ENCODE data around the gene RANBP3L. TPM values are rescaled to one million over a fixed set of nuclear protein-coding genes. Genes with fewer than 3 reads are reported as not detected.

The RANBP3L gene
- polyA plus RNA-seq, 2 of the 4 experiments (the other 2 are of a cell fraction) = not detected

DNA sequence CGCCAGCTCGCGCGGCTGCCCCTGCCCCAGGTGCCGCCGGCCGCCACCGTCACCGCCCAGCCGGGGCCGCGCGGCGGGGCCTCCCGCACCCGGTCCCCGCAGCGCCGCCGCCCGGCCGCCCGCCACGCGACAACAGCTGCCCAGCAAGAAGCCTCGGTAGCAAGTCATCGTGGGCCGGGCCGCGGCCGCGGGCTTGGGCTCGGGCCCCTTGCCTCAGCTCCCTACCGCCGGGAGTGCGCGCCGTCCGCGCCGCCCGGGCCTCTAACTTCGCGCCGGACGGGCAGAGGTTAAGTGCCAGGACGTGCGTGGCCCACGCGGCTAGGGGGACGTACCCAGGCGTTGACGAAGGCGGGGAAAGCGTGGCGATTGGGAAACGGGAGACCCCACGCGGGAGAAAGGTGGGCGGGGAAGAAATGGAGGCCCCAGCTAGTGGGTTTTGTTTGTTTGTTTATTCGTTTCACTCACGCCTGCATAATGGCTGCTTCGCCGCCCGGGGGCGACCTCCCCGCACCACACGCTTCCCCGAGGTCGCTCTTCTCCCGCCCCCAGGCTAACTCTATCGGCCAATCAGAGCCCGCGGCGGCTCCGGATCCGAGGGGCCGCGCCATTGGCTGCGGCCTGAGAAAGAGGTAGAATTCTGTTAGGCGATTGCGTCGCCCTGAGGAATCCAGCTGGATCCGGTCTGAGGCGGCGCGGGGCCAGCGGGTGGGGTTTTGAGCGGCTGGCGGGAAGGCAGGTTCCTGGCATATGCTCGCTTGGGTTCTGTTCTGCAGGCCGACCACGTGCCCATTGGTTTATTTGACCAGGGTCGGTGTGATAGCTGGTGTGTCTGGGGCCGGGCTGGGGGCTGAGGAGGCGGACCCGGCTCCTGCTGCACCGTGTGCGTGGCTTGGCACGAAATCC lies 59.8 kb downstream of the RANBP3L start, which contains the start of gene NADK2:
Gene NADK2 (minus strand): TSS at position 295 of the 903 bp plus-strand sequence. CDS start 127 bp downstream, at position 168.
- H3K4me3 ChIP-seq = peak within 1 kb of the TSS; percentile 87
- peak within 1 kb of the TSS; percentile 95 for H3K4me2 ChIP-seq
- DNase-seq (ENCODE audit: low read depth in 1 of 2, low spot score in 1 of 2) (peak; percentile 87 to 96), FAIRE-seq (no peak), ATAC-seq (peak; percentile 87 to 94)
- H3K4me1 ChIP-seq = peaks cover 24% of the 10 kb centered on the region; the same call in 2 of the 3 replicates
- 2% methylated on average over 36 of the region's 100 CpGs for WGBS (ENCODE audit: missing lambda C conversion rate)
- CTCF ChIA-PET = interaction anchor here (0.7 to 4.4 kb wide), 30 partner anchors 8 to 454 kb away, joined by 3 to 21 read pairs (median 5); partner anchors contain the start of gene LMBRD2
- peak within 1 kb of the TSS; percentile 90 to 93 for H3K27ac ChIP-seq
- POLR2A ChIA-PET = interaction anchor here (0.9 to 2.8 kb wide), 3 partner anchors 10 to 449 kb away, joined by 4 to 19 read pairs (median 5); partner anchors contain the start of genes LMBRD2 and SKP2
- no peaks in the 10 kb centered on the region for H3K9me3 ChIP-seq
- TF ChIP-seq JUN (IDR thresholded peaks at IDR 0.05) (peak; percentile 26 to 76; a peak in 3 of 5 replicates), MAFK (IDR thresholded peaks at IDR 0.05; ENCODE audit: partially characterized antibody) (no peak), FOSL2 (IDR thresholded peaks at IDR 0.05) (no peak), FOSL2 (CRISPR knock-in tag; IDR thresholded peaks at IDR 0.05) (0 out of 2 replicates have a peak, but pooled peaks have one; percentile 13), JUNB (IDR thresholded peaks at IDR 0.05) (no peak), CBX2 (IDR thresholded peaks at IDR 0.05; ENCODE audit: borderline replicate concordance, low read depth) (no peak), EHMT2 (IDR thresholded peaks at IDR 0.05; ENCODE audit: low read depth) (no peak), EP300 (IDR thresholded peaks at IDR 0.05) (no peak), RARB (CRISPR knock-in tag; IDR thresholded peaks at IDR 0.05) (no peak), ZC3H11A (IDR thresholded peaks at IDR 0.05) (no peak), NFE2L2 (conservative IDR thresholded peaks at IDR 0.05; ENCODE audit: low read length) (no peak), HEYL (CRISPR knock-in tag; IDR thresholded peaks at IDR 0.05) (no peak), FOSB (CRISPR knock-in tag; IDR thresholded peaks at IDR 0.05) (no peak), BHLHE40 (IDR thresholded peaks at IDR 0.05; ENCODE audit: low read depth, low read length) (no peak), ESRRA (IDR thresholded peaks at IDR 0.05; ENCODE audit: borderline replicate concordance, low read length) (no peak), MAZ (IDR thresholded peaks at IDR 0.05; ENCODE audit: borderline replicate concordance, low read depth, low read length) (no peak), CBX8 (IDR thresholded peaks at IDR 0.05) (no peak), KDM5A (IDR thresholded peaks at IDR 0.05) (no peak), PHF8 (IDR thresholded peaks at IDR 0.05; ENCODE audit: borderline replicate concordance, low read depth) (peak; percentile 79; the same call in 1 of the 2 replicates), EHF (CRISPR knock-in tag; IDR thresholded peaks at IDR 0.05) (no peak; the same call in 1 of the 2 replicates), RCOR1 (IDR thresholded peaks at IDR 0.05; ENCODE audit: low read depth, low read length) (no peak), TFCP2L1 (CRISPR knock-in tag; IDR thresholded peaks at IDR 0.05) (no peak), NPAS2 (CRISPR knock-in tag; IDR thresholded peaks at IDR 0.05; ENCODE audit: borderline replicate concordance) (0 out of 2 replicates have a peak, but pooled peaks have one; percentile 45), HOXA7 (CRISPR knock-in tag; IDR thresholded peaks at IDR 0.05) (no peak), FOXS1 (CRISPR knock-in tag; IDR thresholded peaks at IDR 0.05) (no peak), GATA3 (IDR thresholded peaks at IDR 0.05; ENCODE audit: borderline replicate concordance) (no peak), HOXB5 (CRISPR knock-in tag; IDR thresholded peaks at IDR 0.05) (peak; percentile 82), HMGXB4 (CRISPR knock-in tag; IDR thresholded peaks at IDR 0.05; ENCODE audit: borderline replicate concordance) (no peak), POLR2A (IDR thresholded peaks at IDR 0.05; ENCODE audit: low read length) (peak; percentile 87)
- TF ChIP-seq, protein P1, sequence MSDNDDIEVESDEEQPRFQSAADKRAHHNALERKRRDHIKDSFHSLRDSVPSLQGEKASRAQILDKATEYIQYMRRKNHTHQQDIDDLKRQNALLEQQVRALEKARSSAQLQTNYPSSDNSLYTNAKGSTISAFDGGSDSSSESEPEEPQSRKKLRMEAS (IDR thresholded peaks at IDR 0.05) = peak; percentile 94
- TF ChIP-seq, protein P2, sequence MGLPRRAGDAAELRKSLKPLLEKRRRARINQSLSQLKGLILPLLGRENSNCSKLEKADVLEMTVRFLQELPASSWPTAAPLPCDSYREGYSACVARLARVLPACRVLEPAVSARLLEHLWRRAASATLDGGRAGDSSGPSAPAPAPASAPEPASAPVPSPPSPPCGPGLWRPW (IDR thresholded peaks at IDR 0.05) = no peak
- TF ChIP-seq, protein P3, sequence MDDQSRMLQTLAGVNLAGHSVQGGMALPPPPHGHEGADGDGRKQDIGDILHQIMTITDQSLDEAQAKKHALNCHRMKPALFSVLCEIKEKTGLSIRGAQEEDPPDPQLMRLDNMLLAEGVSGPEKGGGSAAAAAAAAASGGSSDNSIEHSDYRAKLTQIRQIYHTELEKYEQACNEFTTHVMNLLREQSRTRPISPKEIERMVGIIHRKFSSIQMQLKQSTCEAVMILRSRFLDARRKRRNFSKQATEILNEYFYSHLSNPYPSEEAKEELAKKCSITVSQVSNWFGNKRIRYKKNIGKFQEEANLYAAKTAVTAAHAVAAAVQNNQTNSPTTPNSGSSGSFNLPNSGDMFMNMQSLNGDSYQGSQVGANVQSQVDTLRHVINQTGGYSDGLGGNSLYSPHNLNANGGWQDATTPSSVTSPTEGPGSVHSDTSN (IDR thresholded peaks at IDR 0.05) = no peak
- TF ChIP-seq, protein P4, sequence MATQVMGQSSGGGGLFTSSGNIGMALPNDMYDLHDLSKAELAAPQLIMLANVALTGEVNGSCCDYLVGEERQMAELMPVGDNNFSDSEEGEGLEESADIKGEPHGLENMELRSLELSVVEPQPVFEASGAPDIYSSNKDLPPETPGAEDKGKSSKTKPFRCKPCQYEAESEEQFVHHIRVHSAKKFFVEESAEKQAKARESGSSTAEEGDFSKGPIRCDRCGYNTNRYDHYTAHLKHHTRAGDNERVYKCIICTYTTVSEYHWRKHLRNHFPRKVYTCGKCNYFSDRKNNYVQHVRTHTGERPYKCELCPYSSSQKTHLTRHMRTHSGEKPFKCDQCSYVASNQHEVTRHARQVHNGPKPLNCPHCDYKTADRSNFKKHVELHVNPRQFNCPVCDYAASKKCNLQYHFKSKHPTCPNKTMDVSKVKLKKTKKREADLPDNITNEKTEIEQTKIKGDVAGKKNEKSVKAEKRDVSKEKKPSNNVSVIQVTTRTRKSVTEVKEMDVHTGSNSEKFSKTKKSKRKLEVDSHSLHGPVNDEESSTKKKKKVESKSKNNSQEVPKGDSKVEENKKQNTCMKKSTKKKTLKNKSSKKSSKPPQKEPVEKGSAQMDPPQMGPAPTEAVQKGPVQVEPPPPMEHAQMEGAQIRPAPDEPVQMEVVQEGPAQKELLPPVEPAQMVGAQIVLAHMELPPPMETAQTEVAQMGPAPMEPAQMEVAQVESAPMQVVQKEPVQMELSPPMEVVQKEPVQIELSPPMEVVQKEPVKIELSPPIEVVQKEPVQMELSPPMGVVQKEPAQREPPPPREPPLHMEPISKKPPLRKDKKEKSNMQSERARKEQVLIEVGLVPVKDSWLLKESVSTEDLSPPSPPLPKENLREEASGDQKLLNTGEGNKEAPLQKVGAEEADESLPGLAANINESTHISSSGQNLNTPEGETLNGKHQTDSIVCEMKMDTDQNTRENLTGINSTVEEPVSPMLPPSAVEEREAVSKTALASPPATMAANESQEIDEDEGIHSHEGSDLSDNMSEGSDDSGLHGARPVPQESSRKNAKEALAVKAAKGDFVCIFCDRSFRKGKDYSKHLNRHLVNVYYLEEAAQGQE (IDR thresholded peaks at IDR 0.05) = peak; percentile 40; the same call in 1 of the 2 replicates
- TF ChIP-seq, protein P5, sequence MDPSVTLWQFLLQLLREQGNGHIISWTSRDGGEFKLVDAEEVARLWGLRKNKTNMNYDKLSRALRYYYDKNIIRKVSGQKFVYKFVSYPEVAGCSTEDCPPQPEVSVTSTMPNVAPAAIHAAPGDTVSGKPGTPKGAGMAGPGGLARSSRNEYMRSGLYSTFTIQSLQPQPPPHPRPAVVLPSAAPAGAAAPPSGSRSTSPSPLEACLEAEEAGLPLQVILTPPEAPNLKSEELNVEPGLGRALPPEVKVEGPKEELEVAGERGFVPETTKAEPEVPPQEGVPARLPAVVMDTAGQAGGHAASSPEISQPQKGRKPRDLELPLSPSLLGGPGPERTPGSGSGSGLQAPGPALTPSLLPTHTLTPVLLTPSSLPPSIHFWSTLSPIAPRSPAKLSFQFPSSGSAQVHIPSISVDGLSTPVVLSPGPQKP (IDR thresholded peaks at IDR 0.05; ENCODE audit: low read depth, low read length) = no peak

Measured in A549 (cell line).